ENCODE results near the gene SLC16A7. TPM values are rescaled to one million over a fixed set of nuclear protein-coding genes. Genes with fewer than 3 reads are reported as not detected.

SLC16A7 gene
- total RNA-seq, 1 donor from 2014 or later: 32.6 TPM

- H3K4me1 Mint-ChIP-seq (ENCODE audit: unreplicated experiment): peaks cover 5% of the 10 kb centered on the region
- TF ChIP-seq, protein P1, sequence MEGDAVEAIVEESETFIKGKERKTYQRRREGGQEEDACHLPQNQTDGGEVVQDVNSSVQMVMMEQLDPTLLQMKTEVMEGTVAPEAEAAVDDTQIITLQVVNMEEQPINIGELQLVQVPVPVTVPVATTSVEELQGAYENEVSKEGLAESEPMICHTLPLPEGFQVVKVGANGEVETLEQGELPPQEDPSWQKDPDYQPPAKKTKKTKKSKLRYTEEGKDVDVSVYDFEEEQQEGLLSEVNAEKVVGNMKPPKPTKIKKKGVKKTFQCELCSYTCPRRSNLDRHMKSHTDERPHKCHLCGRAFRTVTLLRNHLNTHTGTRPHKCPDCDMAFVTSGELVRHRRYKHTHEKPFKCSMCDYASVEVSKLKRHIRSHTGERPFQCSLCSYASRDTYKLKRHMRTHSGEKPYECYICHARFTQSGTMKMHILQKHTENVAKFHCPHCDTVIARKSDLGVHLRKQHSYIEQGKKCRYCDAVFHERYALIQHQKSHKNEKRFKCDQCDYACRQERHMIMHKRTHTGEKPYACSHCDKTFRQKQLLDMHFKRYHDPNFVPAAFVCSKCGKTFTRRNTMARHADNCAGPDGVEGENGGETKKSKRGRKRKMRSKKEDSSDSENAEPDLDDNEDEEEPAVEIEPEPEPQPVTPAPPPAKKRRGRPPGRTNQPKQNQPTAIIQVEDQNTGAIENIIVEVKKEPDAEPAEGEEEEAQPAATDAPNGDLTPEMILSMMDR (IDR thresholded peaks at IDR 0.05): no peak
- no peak overlapping the region for H3K27ac Mint-ChIP-seq (ENCODE audit: unreplicated experiment)
- no peak overlapping the region for H3K4me3 Mint-ChIP-seq (ENCODE audit: unreplicated experiment)
- H3K9me3 Mint-ChIP-seq (ENCODE audit: unreplicated experiment): peaks cover 3% of the 10 kb centered on the region
- no peak for DNase-seq (ENCODE audit: extremely low spot score, unreplicated experiment)
- peaks cover 7% of the 10 kb centered on the region for H3K36me3 Mint-ChIP-seq (ENCODE audit: unreplicated experiment)
- no peaks in the 10 kb centered on the region for H3K27me3 Mint-ChIP-seq (ENCODE audit: unreplicated experiment)
Observed at GRCh38 chr12:59632408-59632807, 36.6 kb downstream of the SLC16A7 start.

GRCh38 chr12:59634254-59634653 lies 38.4 kb downstream of the SLC16A7 start:
- Mint-ChIP-seq H3K4me3 (ENCODE audit: unreplicated experiment) (no peak overlapping the region), H3K4me1 (ENCODE audit: unreplicated experiment) (peaks cover 2% of the 10 kb centered on the region), H3K9me3 (ENCODE audit: unreplicated experiment) (no peaks in the 10 kb centered on the region), H3K36me3 (ENCODE audit: unreplicated experiment) (peaks cover 5% of the 10 kb centered on the region), H3K27ac (ENCODE audit: unreplicated experiment) (no peak overlapping the region), H3K27me3 (ENCODE audit: unreplicated experiment) (no peaks in the 10 kb centered on the region)
- TF ChIP-seq, protein P1 (IDR thresholded peaks at IDR 0.05): no peak
- DNase-seq (ENCODE audit: extremely low spot score, unreplicated experiment): no peak

GRCh38 chr12:59636945-59637691 lies 41.3 kb downstream of the SLC16A7 start:
- TF ChIP-seq, protein P1 (IDR thresholded peaks at IDR 0.05): no peak
- Mint-ChIP-seq H3K27ac (ENCODE audit: unreplicated experiment) (no peak overlapping the region), H3K9me3 (ENCODE audit: unreplicated experiment) (no peaks in the 10 kb centered on the region), H3K4me3 (ENCODE audit: unreplicated experiment) (no peak overlapping the region), H3K27me3 (ENCODE audit: unreplicated experiment) (no peaks in the 10 kb centered on the region), H3K4me1 (ENCODE audit: unreplicated experiment) (peaks cover 11% of the 10 kb centered on the region), H3K36me3 (ENCODE audit: unreplicated experiment) (no peaks in the 10 kb centered on the region)
- DNase-seq (ENCODE audit: extremely low spot score, unreplicated experiment): no peak

DNA sequence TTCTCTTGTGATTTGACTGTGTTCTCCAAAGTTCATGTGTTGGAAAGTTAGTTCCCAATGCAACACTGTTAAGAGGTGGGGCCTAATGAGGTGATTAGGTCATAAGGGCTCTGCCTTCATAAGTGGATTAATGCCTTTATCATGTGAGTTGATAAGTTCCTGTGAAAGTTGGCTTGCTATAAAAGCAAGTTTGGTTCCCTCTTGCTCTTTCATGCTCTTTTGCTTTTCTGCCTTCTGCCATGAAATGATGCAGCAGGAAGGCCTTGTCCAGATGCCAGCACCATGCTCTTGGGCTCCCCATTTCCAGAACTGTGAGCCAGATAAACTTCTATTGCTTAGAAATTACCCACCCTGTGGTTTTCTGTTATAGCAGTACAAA lies 41.9 kb downstream of the SLC16A7 start:
- Mint-ChIP-seq H3K27ac (ENCODE audit: unreplicated experiment) (no peak overlapping the region), H3K9me3 (ENCODE audit: unreplicated experiment) (no peaks in the 10 kb centered on the region), H3K27me3 (ENCODE audit: unreplicated experiment) (no peaks in the 10 kb centered on the region), H3K4me3 (ENCODE audit: unreplicated experiment) (no peak overlapping the region), H3K4me1 (ENCODE audit: unreplicated experiment) (peaks cover 11% of the 10 kb centered on the region), H3K36me3 (ENCODE audit: unreplicated experiment) (no peaks in the 10 kb centered on the region)
- TF ChIP-seq, protein P1 (IDR thresholded peaks at IDR 0.05): no peak
- no peak for DNase-seq (ENCODE audit: extremely low spot score, unreplicated experiment)

DNA sequence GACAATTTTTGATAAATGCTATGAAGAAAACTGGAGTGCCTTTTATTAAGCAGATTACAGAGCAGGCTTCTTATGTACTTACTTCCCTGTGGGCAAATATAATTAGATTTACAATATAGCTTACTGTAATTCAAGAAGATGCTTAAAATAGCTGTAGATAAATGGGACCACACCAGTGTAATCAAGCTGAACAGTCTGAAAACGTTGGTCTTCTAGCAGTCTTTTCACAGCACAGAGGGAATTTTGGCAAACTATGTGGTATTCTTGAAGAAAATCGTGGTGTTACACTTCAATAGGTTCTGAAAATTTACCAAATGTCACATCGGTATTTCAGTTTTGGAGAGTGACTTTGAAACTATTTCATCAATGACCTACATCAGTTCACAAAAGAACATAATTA lies 47.7 kb downstream of the SLC16A7 start:
- Mint-ChIP-seq H3K4me3 (ENCODE audit: unreplicated experiment) (no peak overlapping the region), H3K36me3 (ENCODE audit: unreplicated experiment) (peaks cover 7% of the 10 kb centered on the region)
- TF ChIP-seq, protein P1 (IDR thresholded peaks at IDR 0.05): no peak

More for the DNA sequence above, 47.7 kb downstream of the SLC16A7 start:
- Mint-ChIP-seq H3K4me1 (ENCODE audit: unreplicated experiment) (peaks cover 8% of the 10 kb centered on the region), H3K27ac (ENCODE audit: unreplicated experiment) (no peak overlapping the region), H3K27me3 (ENCODE audit: unreplicated experiment) (no peaks in the 10 kb centered on the region), H3K9me3 (ENCODE audit: unreplicated experiment) (no peaks in the 10 kb centered on the region)
- no peak for DNase-seq (ENCODE audit: extremely low spot score, unreplicated experiment)
